Aorta (tissue), 5 donors: ENCODE results near the gene HOXD8. TPM values are rescaled to one million over a fixed set of nuclear protein-coding genes. Genes with fewer than 3 reads are reported as not detected.

ENCODE experiments used
- ATAC-seq: fragments of 200-7000 bp; cut with Tn5 transposase; one replicate; pipeline ENCODE4 v1.9.1; 2022; ENCODE audit warnings: moderate library complexity; ENCODE audit not compliant: low FRiP score
- DNase-seq, 2 donors: peaks; one replicate each; pipeline ENCODE4 v3.0.0-alpha.2; 2020
- H3K27ac ChIP-seq, 2 donors: one replicate each; pipeline ENCODE4 v1.5.1; 2013; ENCODE audit warnings: low read length in 2 of 2, mild to moderate bottlenecking in 2 of 2, moderate library complexity in 2 of 2, control low read depth in 1 of 2, inconsistent platforms in 1 of 2, low read depth in 1 of 2
- H3K27me3 ChIP-seq, 2 donors: one replicate each; pipeline ENCODE4 v1.6.1; 2013; ENCODE audit warnings: control low read depth in 1 of 2, low read length in 1 of 2, mild to moderate bottlenecking in 1 of 2, moderate library complexity in 1 of 2; ENCODE audit not compliant: insufficient read depth in 2 of 2, control insufficient read depth in 1 of 2
- H3K36me3 ChIP-seq, 2 donors: one replicate each; pipeline ENCODE4 v1.6.1; 2013; ENCODE audit warnings: control low read depth in 1 of 2, low read length in 1 of 2, mild to moderate bottlenecking in 1 of 2; ENCODE audit not compliant: insufficient read depth in 2 of 2, control insufficient read depth in 1 of 2
- H3K4me1 ChIP-seq, 2 donors: one replicate each; pipeline ENCODE4 v1.6.1; 2013; ENCODE audit warnings: low read length in 2 of 2, control low read depth in 1 of 2, mild to moderate bottlenecking in 1 of 2, moderate library complexity in 1 of 2; ENCODE audit not compliant: insufficient read depth in 2 of 2, control insufficient read depth in 1 of 2
- H3K4me3 ChIP-seq, 2 donors: one replicate each; pipeline ENCODE4 v1.5.1; 2013; ENCODE audit warnings: low read length in 2 of 2, control low read depth in 1 of 2, mild to moderate bottlenecking in 1 of 2
- H3K9me3 ChIP-seq: one replicate; pipeline ENCODE4 v1.6.1; 2013; ENCODE audit warnings: mild to moderate bottlenecking, low read length; ENCODE audit not compliant: control insufficient read depth
- WGBS, 2 donors: extraction: QIAGEN DNeasy Blood & Tissue Kit; methylation state at CpG; one replicate each; pipeline ENCODE4 v1.1.7; 2013; 5-methylcytosine and 5-hydroxymethylcytosine counted together
- intact Hi-C, 2 donors: fragments of 100-400 bp; cut with DNase I; formaldehyde crosslinking; loops; one replicate each; pipeline versions ENCODE4 v1.14.2 to v1.15.0; 2022
- polyA plus RNA-seq, 2 donors: library from polyadenylated mRNA; stranded (reverse); fragments of 200-250 nt; gene quantifications; one replicate each; pipeline ENCODE4 v1.2.3, GENCODE V29; 2013
- total RNA-seq, 2 donors: library from RNA; stranded (reverse); fragmentation: NEBNext Ultra II Directional; extraction: Animal tissue kit (Norgen Biotek cat#: 25700); gene quantifications; one replicate each; pipeline ENCODE4 v1.2.1, GENCODE V29; 2021
- donor health status: healthy with polysubstance abuse.
- donor health status: Bipolar disorder and iron deficiency.
- donor health status: DM: no; HTN: no; CAD: no.
- donor health status: DM: no; HTN: no; CAD: no.
- donor health status: DM: yes; HTN: yes; CAD: no.

HOXD8 gene
- total and polyA plus RNA-seq, 4 donors: 2.5 to 14.4 (median 9.4) TPM

- H3K27ac ChIP-seq: no peak overlapping the region
- H3K9me3 ChIP-seq: no peaks in the 10 kb centered on the region
- intact Hi-C loops: no loop called here
- H3K4me1 ChIP-seq: no peaks in the 10 kb centered on the region
- no peaks in the 10 kb centered on the region for H3K36me3 ChIP-seq
- H3K4me3 ChIP-seq: no peak overlapping the region
- 21 to 24% methylated on average over 25 of the region's 25 CpGs for WGBS, 2 donors
- DNase-seq (peak in 1 of 2 donors; percentile 24), ATAC-seq (peak; percentile 3)
- H3K27me3 ChIP-seq: peaks cover 0 to 7% of the 10 kb centered on the region in 2 donors
These were observed 23.6 kb upstream of the HOXD8 start for GRCh38 chr2:176105730-176106580.

GRCh38 chr2:176106581-176107539 lies 22.6 kb upstream of the HOXD8 start, which contains the start of gene HOXD11:
Gene HOXD11, plus strand, starts transcription at chr2:176107280. Its CDS starts 76 bp downstream, at chr2:176107356.
- ATAC-seq (no peak), DNase-seq (peak; percentile 30 to 83)
- intact Hi-C loops: no loop called here
- no peaks in the 10 kb centered on the region for H3K9me3 ChIP-seq
- no peaks in the 10 kb centered on the region for H3K36me3 ChIP-seq
- 3% methylated on average over 80 to 85 of the region's 85 CpGs for WGBS, 2 donors
- peaks cover 0 to 7% of the 10 kb centered on the region in 2 donors for H3K27me3 ChIP-seq
- H3K27ac ChIP-seq: no peak within 1 kb of the TSS
- H3K4me3 ChIP-seq: peak within 1 kb of the TSS in 1 of 2 donors; percentile 25
- H3K4me1 ChIP-seq: no peaks in the 10 kb centered on the region

GRCh38 chr2:176107731-176108181 lies 21.7 kb upstream of the HOXD8 start:
- intact Hi-C loops: no loop called here
- Histone ChIP-seq H3K27me3 (peaks cover 0 to 7% of the 10 kb centered on the region in 2 donors), H3K4me1 (no peaks in the 10 kb centered on the region), H3K9me3 (no peaks in the 10 kb centered on the region), H3K27ac (no peak overlapping the region), H3K4me3 (no peak overlapping the region), H3K36me3 (no peaks in the 10 kb centered on the region)
- WGBS, 2 donors: 2 to 3% methylated on average over 56 to 59 of the region's 59 CpGs
- no peak for ATAC-seq
- DNase-seq: no peak

- DNase-seq (no peak), ATAC-seq (no peak)
- H3K27me3 ChIP-seq: peaks cover 0 to 6% of the 10 kb centered on the region in 2 donors
- no peak overlapping the region for H3K4me3 ChIP-seq
- H3K36me3 ChIP-seq: no peaks in the 10 kb centered on the region
- WGBS, 2 donors: 16 to 19% methylated on average over 26 of the region's 26 CpGs
- H3K4me1 ChIP-seq: no peaks in the 10 kb centered on the region
- H3K27ac ChIP-seq: no peak overlapping the region
- H3K9me3 ChIP-seq: no peaks in the 10 kb centered on the region
- intact Hi-C loops: no loop called here
These were observed 20.2 kb upstream of the HOXD8 start for GRCh38 chr2:176109192-176109901.

- Histone ChIP-seq H3K4me1 (no peaks in the 10 kb centered on the region), H3K4me3 (no peak overlapping the region), H3K36me3 (no peaks in the 10 kb centered on the region), H3K27ac (no peak overlapping the region), H3K9me3 (no peaks in the 10 kb centered on the region), H3K27me3 (peaks cover 0 to 2% of the 10 kb centered on the region in 2 donors)
- DNase-seq: no peak
- intact Hi-C loops: no loop called here
- no peak for ATAC-seq
- WGBS, 2 donors: 28 to 30% methylated on average over 4 of the region's 4 CpGs
These were observed 19.6 kb upstream of the HOXD8 start for GRCh38 chr2:176109946-176110345.

- intact Hi-C loops: no loop called here
- 22 to 23% methylated on average over 7 of the region's 7 CpGs for WGBS, 2 donors
- H3K36me3 ChIP-seq: no peaks in the 10 kb centered on the region
- no peaks in the 10 kb centered on the region for H3K4me1 ChIP-seq
- no peaks in the 10 kb centered on the region for H3K9me3 ChIP-seq
- DNase-seq: no peak
- H3K4me3 ChIP-seq: no peak overlapping the region
- no peak for ATAC-seq
- H3K27ac ChIP-seq: no peak overlapping the region
- peaks cover 0 to 2% of the 10 kb centered on the region in 2 donors for H3K27me3 ChIP-seq
These were observed 18.8 kb upstream of the HOXD8 start for GRCh38 chr2:176110415-176111308.

- intact Hi-C loops: no loop called here
- Histone ChIP-seq H3K27ac (no peak overlapping the region), H3K4me1 (no peaks in the 10 kb centered on the region), H3K27me3 (peaks cover 0 to 2% of the 10 kb centered on the region in 2 donors), H3K9me3 (no peaks in the 10 kb centered on the region), H3K36me3 (no peaks in the 10 kb centered on the region), H3K4me3 (no peak overlapping the region)
- DNase-seq (no peak), ATAC-seq (no peak)
- 7 to 10% methylated on average over 16 of the region's 16 CpGs for WGBS, 2 donors
These were observed 18.2 kb upstream of the HOXD8 start for GRCh38 chr2:176111309-176111663.
